RCC 7860 (cell line): ENCODE data around the gene DTD1.

Experiments
- DNase-seq: peaks from one replicate; pipeline ENCODE4 v3.0.0-alpha.2; 2015; ENCODE audit warnings: low spot score
- FAIRE-seq: peaks from 2 replicates; lab custom pipeline; 2012; peaks lifted over from hg19 to GRCh38; lab: Jason Lieb, UNC

Gene DTD1

DNA sequence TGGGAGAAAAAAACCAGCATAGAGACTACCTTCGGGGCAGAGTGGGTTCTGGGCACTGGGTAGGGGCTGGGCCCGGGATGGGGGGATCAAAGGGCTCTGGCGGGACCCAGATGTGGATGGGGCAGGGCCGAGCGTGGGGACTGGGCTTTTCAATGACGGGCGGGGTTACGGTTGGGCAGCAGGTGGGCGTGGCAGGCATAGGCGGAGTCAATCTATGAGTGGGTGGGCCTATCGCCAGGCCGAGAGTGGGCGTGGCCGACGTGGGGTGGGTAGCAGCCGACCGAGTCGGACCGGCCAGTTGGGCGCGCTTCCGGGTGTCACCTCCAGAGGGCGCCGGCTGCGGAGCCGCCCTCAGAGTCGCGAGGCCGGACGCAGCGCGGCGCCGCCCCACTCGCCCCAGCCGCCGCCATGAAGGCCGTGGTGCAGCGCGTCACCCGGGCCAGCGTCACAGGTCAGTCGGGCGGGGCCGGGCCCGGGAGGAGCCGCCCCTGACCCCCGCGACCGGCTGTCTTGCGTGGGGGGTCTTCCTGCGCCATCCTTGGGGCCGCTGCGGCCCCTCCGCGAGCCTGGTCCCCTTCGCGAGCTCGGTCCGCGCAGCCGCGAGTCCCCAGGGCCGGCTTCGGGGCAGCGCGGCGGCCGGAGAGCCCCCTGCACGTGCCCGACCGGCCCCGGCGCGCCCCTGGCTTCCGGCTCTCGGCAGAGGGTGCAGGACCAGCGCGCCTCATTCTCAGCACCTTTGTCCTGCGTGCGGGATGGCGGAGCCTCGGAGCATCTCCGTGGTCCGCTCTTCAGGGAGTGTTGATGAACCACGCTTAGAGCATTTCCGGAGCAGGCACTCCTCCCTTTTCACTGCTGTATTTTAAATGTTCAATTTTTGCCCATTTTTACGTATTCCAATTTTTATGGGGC is at the start of gene DTD1:
TSS of gene DTD1 (plus strand) at position 390 of the 909 bp plus-strand sequence. CDS start at position 409, 19 bp downstream.
- DNase-seq (peak; percentile 71), FAIRE-seq (no peak)

- DNase-seq (peak; percentile 81), FAIRE-seq (peak; percentile 98)
These were observed 46.1 kb upstream of the DTD1 start for GRCh38 chr20:18541741-18542140.

DNA sequence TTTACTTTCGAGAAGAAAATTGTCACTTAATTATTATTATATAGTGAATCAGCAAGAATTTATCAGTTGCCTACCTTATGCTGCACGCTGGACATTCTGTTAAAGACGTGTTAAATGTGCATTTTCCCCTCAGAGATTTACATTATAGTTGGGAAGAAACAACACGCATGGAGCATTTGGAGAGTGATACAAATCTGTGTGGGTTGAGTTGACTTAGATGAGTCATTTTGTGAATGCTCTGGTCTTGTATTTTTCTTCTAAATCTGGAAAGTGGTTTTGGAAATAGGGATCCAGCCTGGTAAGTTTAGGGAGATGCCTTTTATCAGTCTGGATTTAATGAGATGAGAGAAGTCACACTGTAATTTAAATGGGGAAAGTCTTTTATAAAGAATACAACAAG is 44.6 kb upstream of the DTD1 start:
- FAIRE-seq, result peak; percentile 41

GRCh38 chr20:18543932-18544331 is 43.9 kb upstream of the DTD1 start:
- no peak for DNase-seq
- FAIRE-seq, result no peak

More for the DNA sequence above, 44.6 kb upstream of the DTD1 start:
- peak; percentile 13 for DNase-seq

- FAIRE-seq (no peak), DNase-seq (no peak)
These were observed 42.3 kb upstream of the DTD1 start for GRCh38 chr20:18545566-18545965.

- DNase-seq, result no peak
- FAIRE-seq, result no peak
These were observed 39.4 kb upstream of the DTD1 start for GRCh38 chr20:18548465-18548864.

GRCh38 chr20:18553746-18554145 is 34.1 kb upstream of the DTD1 start:
- no peak for DNase-seq
- no peak for FAIRE-seq

DNA sequence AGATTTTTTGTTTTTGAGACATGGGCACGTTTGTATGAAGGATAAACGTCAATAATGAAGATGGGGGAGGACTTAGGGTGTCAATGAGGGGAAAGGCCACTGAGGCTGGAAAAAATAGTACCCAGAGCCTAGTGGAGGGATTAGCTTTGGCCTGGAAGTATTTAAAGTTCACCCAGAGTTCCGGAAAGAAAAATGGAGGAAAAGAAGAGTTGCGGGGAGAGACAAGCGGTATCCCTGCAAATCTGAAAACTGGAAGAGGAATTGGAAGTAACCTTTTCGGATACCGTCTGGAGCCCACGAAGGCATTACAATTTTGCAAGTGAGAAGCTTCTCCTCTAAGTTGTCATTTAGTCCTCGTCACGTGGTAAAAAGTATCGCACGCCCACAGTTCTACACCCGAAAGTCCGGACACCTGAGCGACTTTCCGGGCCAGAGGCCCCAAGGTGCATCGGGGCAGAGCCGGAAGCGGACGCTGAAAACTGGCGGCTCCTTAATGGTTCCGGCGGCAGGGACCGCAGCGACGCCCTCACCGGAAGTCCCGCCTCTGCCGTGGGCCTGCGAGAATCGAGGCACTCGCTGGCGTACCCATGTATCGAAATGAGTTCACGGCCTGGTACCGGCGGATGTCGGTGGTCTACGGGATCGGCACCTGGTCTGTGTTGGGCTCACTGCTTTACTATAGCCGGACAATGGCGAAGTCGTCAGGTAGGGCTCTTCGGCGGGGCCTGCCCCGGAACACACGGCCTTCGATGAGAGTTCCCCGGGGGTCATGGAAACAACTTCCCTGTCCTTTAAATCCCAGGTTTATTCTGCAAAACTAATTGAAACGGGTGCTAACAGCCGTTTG is 20.7 kb upstream of the DTD1 start, which contains the start of gene SMIM26:
TSS of gene SMIM26 (plus strand) at position 541 of the 847 bp plus-strand sequence. CDS start at position 588, 47 bp downstream.
- DNase-seq (peak; percentile 72), FAIRE-seq (peak; percentile 71)

DNA sequence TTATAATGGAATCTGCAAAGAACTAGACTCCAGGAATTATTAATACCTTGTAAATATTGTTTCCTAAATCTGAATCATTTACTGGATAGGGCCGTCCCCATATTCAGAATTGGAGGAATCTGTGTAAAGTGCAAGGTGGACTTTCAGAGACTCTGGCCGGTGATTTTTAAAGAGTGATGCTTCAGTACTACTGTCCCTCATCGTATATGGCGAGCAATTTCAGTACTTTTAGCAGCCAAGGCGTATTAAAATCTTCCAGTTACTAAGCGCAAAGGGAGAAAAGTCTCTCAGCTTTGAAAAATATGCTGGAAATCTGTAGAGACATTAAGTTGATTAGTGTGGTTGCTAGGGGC is 20.1 kb upstream of the DTD1 start:
- DNase-seq, result no peak

DNA sequence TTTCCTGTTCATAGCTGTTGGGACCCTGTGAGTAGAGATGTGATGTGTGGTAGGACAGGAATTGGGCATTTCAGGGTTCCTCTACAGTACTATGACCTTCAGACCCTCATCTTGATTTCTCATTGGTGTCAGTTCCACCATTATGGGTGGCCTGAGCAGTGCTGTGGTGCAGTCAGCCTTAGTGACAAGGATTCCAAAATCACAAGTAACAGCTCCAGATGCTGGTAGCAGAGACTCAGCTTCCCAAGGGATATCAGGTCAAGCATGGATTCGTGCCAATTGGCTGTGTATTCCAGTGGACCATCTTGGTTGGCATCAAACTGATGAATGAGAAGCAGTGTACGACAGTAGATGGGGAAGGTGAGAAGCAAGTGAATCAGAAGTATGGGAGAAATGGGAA is 16.8 kb upstream of the DTD1 start:
- no peak for DNase-seq
- no peak for FAIRE-seq

More for the DNA sequence above, 20.1 kb upstream of the DTD1 start:
- FAIRE-seq, result no peak

GRCh38 chr20:18571578-18571977 is 16.3 kb upstream of the DTD1 start:
- no peak for DNase-seq
- FAIRE-seq, result no peak

DNA sequence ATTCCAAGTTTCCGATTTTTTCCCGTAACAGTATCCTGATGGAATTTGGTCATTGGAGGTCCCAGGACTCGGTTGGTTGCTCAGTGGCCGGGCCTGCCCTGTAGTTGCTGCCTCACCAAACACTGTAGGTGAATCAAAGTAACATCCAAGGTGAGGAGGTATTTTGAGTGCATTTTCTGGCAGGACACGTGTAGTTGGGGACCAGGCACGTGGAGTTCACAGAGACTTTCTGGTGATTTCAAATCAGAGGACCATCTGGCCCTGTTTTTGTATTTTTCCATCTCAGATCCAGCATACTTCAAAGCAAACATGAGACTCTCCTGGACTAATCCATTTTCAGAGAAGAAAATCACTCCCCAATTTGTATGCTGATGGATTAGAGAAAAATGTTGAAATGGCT is 9.9 kb upstream of the DTD1 start:
- DNase-seq (no peak), FAIRE-seq (no peak)

GRCh38 chr20:18578581-18578980 is 9.3 kb upstream of the DTD1 start:
- DNase-seq (no peak), FAIRE-seq (no peak)

DNA sequence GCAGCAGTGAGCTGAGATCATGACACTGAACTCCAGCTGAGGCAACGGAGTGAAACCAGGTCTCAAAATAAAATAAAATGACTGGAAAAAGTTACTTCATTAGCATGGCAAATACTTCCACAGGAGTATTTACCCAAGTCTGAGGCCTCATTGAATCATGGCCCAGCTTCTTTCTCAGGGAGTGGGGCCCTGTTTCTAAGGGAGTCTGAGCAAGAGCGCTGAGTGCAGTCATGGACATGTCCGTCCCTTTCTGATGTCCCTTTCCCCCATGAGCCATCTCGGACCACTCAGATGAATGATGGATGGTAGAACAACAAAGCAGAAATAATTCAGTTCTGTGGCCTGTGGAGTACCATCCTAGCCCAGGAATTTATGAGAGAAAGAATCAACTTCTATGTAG is 7.8 kb upstream of the DTD1 start:
- FAIRE-seq (no peak), DNase-seq (no peak)

GRCh38 chr20:18585134-18585533 is 2.7 kb upstream of the DTD1 start:
- FAIRE-seq (peak; percentile 87), DNase-seq (peak; percentile 80)

DNA sequence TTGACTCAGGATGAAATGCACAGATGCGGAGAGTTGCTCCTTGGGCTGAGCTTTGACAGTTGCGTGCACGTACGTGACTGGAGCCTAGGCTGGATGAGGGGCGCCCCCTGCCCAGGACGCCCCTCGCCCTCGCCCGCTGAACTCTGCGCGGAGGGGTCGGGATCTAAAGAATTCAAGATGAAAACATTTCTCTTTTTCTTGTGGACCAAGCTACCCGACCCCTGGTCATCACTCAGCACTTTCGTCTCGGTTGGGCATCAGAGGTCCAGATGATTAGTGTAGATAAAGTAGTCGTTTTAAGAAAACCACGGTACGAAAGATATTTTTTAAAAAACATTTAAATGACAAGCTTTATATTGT is 700 bp downstream of the DTD1 start:
- no peak for DNase-seq
- FAIRE-seq, result no peak

DNA sequence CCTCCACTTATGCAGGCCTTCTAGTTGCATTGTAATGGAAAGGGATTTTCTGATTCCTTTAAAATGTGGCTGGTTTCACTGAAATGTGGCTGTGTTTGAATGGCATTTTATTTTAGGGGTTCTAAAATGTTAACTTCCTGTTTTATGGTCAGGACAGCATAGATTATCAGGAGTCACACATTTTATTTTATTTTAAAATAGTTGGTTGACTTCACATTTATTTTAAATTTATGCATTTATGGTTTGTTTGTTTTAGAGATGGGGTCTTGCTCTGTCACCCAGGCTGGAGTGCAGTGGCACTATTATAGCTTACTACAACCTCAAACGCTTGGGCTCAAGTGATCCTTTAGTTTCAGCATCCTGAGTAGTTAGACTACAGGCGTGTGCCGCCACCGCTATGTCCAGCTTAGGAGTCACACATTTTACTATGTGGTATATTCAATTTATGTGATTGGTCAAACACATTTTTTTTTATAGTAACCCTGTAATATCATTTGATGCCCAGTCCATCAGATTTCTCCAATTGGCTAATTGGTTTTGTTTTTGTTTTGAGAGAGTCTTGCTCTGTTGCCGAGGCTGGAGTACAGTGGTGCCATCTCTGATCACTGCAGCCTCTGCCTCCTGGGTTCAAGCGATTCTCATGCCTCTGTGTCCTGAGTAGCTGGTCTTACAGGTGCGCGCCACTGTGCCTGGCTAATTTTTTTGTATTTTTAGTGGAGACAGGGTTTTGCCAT is 2.3 kb downstream of the DTD1 start:
- DNase-seq (no peak), FAIRE-seq (no peak)

- FAIRE-seq, result no peak
- DNase-seq, result no peak
These were observed 8.4 kb downstream of the DTD1 start for GRCh38 chr20:18596270-18596669.

DNA sequence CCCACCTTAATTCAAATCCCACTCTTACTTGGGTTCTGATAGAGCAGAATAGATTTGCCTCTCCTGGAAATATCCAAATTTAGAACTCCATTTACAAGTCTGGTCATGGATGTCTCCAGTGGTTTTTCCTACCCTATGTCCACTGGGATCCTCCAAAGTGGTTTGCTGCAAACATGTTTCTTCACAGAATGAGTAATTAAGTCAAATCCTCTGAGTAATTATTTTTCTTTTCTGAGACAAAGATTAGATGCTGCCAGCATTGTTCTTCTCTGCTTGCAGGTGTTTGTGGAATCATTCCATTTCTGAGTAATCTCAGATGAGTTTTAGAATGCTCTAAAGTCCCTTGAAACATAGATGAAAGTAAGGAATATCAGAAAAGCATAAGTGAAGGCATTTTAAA is 21.9 kb downstream of the DTD1 start:
- DNase-seq (no peak), FAIRE-seq (no peak)

DNA sequence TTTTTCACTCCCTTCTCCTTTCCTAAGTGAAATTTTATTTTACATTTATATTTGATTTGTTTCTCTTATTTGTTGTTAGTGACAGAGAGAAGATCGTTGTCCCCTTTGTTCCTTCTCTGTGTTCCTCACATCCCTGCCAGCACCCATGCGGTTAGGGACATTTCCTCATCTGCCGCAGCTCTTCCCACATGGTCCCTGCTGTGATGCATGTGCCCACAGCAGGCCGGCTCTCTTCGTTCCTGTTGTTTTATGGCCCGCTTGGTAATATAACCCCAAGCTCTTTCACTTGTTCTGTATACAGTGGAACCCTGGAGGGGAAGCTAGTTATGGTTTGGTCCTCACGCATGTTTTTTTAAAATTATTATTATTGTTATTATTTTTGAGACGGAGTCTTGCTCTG is 23.6 kb downstream of the DTD1 start:
- FAIRE-seq, result no peak
- DNase-seq, result no peak

DNA sequence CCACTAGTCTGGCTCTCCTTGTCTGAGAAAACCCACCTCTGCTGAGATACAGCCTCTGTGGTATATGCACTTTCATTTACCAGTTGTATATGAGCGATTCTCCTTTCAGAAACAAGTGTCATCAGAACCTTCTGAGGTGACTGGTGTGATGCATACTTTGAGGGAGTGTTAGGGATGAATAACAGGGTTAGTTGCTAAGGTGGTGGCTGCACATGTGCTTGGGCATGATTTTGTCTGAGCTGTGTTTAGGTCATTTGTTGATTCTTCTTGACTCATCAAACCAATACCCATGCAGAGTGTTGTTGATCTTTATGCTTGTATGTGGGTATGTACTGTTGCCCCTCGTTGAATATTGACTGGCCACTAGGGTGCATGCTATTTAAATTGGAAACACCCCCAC is 25.7 kb downstream of the DTD1 start:
- FAIRE-seq (no peak), DNase-seq (peak; percentile 10)
